ENCODE data around the gene ENPP1. TPM values are rescaled to one million over a fixed set of nuclear protein-coding genes. Genes with fewer than 3 reads are reported as not detected.

ENPP1 gene
- total and polyA plus RNA-seq, 2 of the 4 experiments (the other 2 are of a cell fraction) = 10.9 to 38.9 TPM

DNA sequence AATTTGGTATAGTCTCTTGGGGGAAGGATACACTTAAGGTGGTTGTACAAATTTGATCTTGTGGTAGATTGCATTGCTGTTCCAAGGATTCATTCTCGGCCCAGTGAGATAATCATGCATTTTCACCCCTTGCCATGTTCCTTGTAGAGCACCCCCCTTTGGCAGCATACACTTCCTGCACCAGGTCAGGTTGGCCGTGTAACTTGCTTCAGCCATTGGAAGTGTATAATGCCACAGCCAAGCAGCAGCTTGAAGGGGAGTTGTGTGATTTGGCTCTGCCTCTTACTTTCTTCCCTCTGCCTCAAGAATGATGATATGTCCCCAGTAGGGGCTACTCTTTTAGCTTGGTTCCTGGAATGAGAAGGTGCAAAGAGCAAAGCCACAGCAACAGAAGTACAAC lies 121.4 kb downstream of the ENPP1 start:
- in situ Hi-C loops (cut with MboI; ENCODE audit: low sequenced_read_pairs) (loop anchor here (10.0 kb wide), 1 partner anchor 346 kb away; no protein-coding TSS in a partner anchor), intact Hi-C loops (cut with micrococcal nuclease) (no loop called here), dilution Hi-C loops (cut with HindIII; ENCODE audit: low sequenced_read_pairs, unreplicated experiment) (no loop called here)
- H2BK20ac ChIP-seq (ENCODE audit: low read depth, low read length) = no peak overlapping the region
- peak overlapping the region; percentile 13 for H2AFZ ChIP-seq (replicated peaks; ENCODE audit: low read length, poor library complexity)
- H3K14ac ChIP-seq (replicated peaks; ENCODE audit: low read depth, low read length) = no peak overlapping the region; the same call in 1 of the 2 replicates
- no peak overlapping the region for H2AK5ac ChIP-seq (ENCODE audit: low read depth, low read length)
- TF ChIP-seq CEBPB (IDR thresholded peaks at IDR 0.05; ENCODE audit: low read depth, low read length) (no peak), BHLHE40 (IDR thresholded peaks at IDR 0.05; ENCODE audit: low read depth, low read length) (no peak), FOS (IDR thresholded peaks at IDR 0.05; ENCODE audit: low read depth, low read length) (no peak), RCOR1 (IDR thresholded peaks at IDR 0.05; ENCODE audit: insufficient replicate concordance, low read length) (no peak), MAZ (IDR thresholded peaks at IDR 0.05; ENCODE audit: borderline replicate concordance, low read depth, low read length) (no peak), MAFK (IDR thresholded peaks at IDR 0.05; ENCODE audit: low read depth, low read length) (no peak), RAD21 (IDR thresholded peaks at IDR 0.05; ENCODE audit: low read length) (no peak), SMC3 (IDR thresholded peaks at IDR 0.05; ENCODE audit: low read depth, low read length) (no peak), NFE2L2 (IDR thresholded peaks at IDR 0.05; ENCODE audit: low read depth, low read length) (no peak), MXI1 (IDR thresholded peaks at IDR 0.05; ENCODE audit: borderline replicate concordance, low read depth, low read length) (no peak), RFX5 (IDR thresholded peaks at IDR 0.05; ENCODE audit: low read depth, low read length) (no peak), POLR2A (IDR thresholded peaks at IDR 0.05; ENCODE audit: low read depth, low read length) (no peak)
- TF ChIP-seq, protein P1, sequence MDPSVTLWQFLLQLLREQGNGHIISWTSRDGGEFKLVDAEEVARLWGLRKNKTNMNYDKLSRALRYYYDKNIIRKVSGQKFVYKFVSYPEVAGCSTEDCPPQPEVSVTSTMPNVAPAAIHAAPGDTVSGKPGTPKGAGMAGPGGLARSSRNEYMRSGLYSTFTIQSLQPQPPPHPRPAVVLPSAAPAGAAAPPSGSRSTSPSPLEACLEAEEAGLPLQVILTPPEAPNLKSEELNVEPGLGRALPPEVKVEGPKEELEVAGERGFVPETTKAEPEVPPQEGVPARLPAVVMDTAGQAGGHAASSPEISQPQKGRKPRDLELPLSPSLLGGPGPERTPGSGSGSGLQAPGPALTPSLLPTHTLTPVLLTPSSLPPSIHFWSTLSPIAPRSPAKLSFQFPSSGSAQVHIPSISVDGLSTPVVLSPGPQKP (IDR thresholded peaks at IDR 0.05; ENCODE audit: borderline replicate concordance, low read depth, low read length) = no peak
- TF ChIP-seq, protein P2, sequence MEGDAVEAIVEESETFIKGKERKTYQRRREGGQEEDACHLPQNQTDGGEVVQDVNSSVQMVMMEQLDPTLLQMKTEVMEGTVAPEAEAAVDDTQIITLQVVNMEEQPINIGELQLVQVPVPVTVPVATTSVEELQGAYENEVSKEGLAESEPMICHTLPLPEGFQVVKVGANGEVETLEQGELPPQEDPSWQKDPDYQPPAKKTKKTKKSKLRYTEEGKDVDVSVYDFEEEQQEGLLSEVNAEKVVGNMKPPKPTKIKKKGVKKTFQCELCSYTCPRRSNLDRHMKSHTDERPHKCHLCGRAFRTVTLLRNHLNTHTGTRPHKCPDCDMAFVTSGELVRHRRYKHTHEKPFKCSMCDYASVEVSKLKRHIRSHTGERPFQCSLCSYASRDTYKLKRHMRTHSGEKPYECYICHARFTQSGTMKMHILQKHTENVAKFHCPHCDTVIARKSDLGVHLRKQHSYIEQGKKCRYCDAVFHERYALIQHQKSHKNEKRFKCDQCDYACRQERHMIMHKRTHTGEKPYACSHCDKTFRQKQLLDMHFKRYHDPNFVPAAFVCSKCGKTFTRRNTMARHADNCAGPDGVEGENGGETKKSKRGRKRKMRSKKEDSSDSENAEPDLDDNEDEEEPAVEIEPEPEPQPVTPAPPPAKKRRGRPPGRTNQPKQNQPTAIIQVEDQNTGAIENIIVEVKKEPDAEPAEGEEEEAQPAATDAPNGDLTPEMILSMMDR (conservative IDR thresholded peaks at IDR 0.05; ENCODE audit: low read depth, low read length) = no peak
- TF ChIP-seq, protein P3, sequence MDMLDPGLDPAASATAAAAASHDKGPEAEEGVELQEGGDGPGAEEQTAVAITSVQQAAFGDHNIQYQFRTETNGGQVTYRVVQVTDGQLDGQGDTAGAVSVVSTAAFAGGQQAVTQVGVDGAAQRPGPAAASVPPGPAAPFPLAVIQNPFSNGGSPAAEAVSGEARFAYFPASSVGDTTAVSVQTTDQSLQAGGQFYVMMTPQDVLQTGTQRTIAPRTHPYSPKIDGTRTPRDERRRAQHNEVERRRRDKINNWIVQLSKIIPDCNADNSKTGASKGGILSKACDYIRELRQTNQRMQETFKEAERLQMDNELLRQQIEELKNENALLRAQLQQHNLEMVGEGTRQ (IDR thresholded peaks at IDR 0.05; ENCODE audit: low read depth, low read length) = no peak
- H3K9ac ChIP-seq (ENCODE audit: low read depth, low read length) = no peak overlapping the region
- no peak overlapping the region for H3K27ac ChIP-seq (ENCODE audit: insufficient read depth, low read length)
- no peaks in the 10 kb centered on the region for H3K36me3 ChIP-seq (ENCODE audit: control insufficient read depth, insufficient read depth, low read length)
- no peaks in the 10 kb centered on the region for H4K20me1 ChIP-seq (ENCODE audit: insufficient read depth, low read length)
- H3K79me1 ChIP-seq (ENCODE audit: low read depth in 1 of 2, low read length in 2 of 2) = no peaks in the 10 kb centered on the region
- ChIA-PET POLR2A (ENCODE audit: unreplicated experiment) (no interaction called here), CTCF (interaction anchor here (1.0 kb wide), 1 partner anchor 350 kb away, joined by 3 read pairs; no protein-coding TSS in a partner anchor)
- H3K4me2 ChIP-seq (ENCODE audit: low read depth, low read length) = no peak overlapping the region
- no peak overlapping the region for H3K23ac ChIP-seq (ENCODE audit: low read depth, low read length)
- H3K4me1 ChIP-seq (ENCODE audit: control insufficient read depth, insufficient read depth, low read length) = peaks cover 7% of the 10 kb centered on the region
- no peak overlapping the region for H2BK5ac ChIP-seq (ENCODE audit: low read depth, low read length, poor library complexity, severe bottlenecking)
- no CpG with 5 or more reads among the region's 2 CpGs for WGBS, 2 experiments (ENCODE audit: extremely low coverage in 2 of 2, insufficient read length in 1 of 2)
- no peak overlapping the region for H4K91ac ChIP-seq (ENCODE audit: insufficient read depth, low read depth, low read length)
- no peaks in the 10 kb centered on the region for H3K9me3 ChIP-seq (ENCODE audit: control insufficient read depth, insufficient read depth, low read length)
- no peaks in the 10 kb centered on the region for H3K27me3 ChIP-seq (ENCODE audit: control insufficient read depth, insufficient read depth, low read length)
- no peak overlapping the region for H2BK15ac ChIP-seq (ENCODE audit: low read depth, low read length)
- no peak overlapping the region for H3K18ac ChIP-seq (ENCODE audit: low read depth, low read length)
- no peak overlapping the region; the same call in 1 of the 2 replicates for H2BK120ac ChIP-seq (ENCODE audit: low read depth, low read length)
- H3K9me1 ChIP-seq (ENCODE audit: insufficient read depth, low read length) = 0 out of 2 replicates have a peak, but pooled peaks cover 4% of the 10 kb centered on the region
- ATAC-seq (ENCODE audit: low read depth) (no peak), DNase-seq (no peak)
- no peak overlapping the region for H4K8ac ChIP-seq (ENCODE audit: low read depth in 2 of 2, low read length in 2 of 2)
- BruUV-seq (replicated peaks) = no TSS peak
- H3K4me3 ChIP-seq (ENCODE audit: insufficient read depth, low read depth, low read length) = no peak overlapping the region
- H3K4ac ChIP-seq (ENCODE audit: low read depth, low read length) = no peak overlapping the region
- H3K56ac ChIP-seq (ENCODE audit: extremely low read depth, insufficient read depth, low read length) = no peak overlapping the region
- H2AK9ac ChIP-seq (replicated peaks; ENCODE audit: low read depth, low read length, poor library complexity) = no peak overlapping the region
- no peak overlapping the region for H4K5ac ChIP-seq (ENCODE audit: low read depth, low read length)

All from IMR-90 (cell line).